GM04504 (cell line): ENCODE results near the gene FRMD4B.
"Not testable (repeated sequence)": the region's sequence is repeated elsewhere in the genome, so short reads cannot be mapped to it uniquely, and the experiment has no call there.

Experiments
- DNase-seq: peaks from one replicate; pipeline ENCODE4 v3.0.0-alpha.2; 2012; ENCODE audit warnings: low read depth

FRMD4B gene

DNA sequence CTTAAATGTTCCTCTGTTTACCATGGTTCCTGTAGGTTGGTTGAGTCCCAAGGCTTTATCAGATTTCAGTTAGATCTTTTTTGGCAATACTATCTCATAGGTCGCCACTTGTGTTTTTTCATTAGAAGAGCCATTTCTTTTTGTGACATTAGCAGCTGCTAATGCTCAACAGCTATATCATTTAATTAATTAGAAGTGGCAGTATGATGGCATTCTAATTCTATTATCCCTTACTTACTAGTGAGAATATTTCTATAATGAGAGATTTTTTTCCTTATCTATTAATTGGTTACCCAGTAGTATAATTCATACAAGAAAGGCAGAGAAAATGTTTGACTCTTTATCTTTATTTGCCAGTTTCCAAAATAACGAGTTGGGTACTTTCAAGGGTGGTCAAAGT is 25.2 kb downstream of the FRMD4B start:
- DNase-seq = no peak

DNA sequence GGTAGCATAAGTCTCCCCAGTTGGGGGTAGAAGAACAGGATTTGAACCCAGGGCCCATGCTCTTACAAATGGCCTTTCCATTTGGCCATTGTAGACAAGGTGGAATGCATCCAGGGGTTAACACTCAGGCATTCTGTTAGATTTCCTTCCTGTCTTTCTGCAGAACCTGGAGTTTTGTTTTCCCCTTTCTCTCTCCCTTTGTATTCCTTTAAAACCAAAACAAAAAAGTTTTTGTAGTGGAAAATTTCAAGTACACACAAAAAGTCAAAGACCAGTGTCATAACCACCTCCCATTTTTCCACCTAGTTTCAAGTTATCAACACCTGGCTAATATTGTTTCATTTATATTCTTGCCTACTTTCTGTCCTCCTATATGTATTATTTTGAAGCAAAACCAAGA is 26.0 kb downstream of the FRMD4B start:
- no peak for DNase-seq

DNA sequence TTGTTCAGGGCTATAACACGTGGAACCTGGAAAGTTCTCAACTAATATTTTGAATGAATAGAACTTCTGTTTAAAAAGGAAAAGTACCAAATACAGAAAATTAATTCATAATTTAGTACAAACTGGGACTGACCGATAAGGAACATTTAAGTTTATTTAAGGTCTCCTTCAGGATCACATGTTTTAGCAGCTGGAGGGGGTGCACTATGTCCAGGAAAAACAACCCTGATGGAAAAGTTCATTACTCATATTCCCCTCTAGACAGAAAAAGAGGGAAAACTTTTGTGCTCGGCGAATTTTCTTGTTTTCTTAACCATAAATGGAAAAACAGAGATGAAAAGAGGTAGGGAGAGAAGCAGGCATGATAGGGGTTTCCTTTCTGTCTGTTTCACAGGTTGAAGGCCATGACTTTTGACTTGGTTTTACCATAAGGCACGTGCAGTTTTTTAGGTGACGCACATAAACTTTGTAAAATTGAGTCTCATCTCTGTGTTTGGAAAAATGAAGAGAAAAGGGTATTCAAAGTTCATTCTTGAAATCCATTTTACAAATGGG is 26.5 kb downstream of the FRMD4B start:
- DNase-seq = no peak

DNA sequence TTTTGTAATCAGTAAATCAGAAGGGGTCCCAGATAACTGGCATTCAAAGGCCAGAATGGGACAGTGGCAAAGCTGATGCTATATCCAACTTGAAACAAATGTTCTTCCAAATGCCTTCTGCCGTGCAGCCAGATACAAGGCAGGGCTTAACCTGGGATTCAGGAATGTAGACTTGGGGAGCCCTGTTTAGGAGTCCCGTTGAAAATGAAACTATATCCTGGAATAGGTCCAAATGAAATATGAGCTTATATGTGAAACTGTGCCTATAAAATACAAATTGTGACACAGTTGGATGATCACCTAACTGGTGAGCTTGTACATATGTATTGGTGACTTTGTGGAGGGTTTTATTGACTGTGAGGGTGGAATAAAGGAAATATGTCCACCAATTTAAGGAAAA is 28.7 kb downstream of the FRMD4B start:
- no peak for DNase-seq

DNA sequence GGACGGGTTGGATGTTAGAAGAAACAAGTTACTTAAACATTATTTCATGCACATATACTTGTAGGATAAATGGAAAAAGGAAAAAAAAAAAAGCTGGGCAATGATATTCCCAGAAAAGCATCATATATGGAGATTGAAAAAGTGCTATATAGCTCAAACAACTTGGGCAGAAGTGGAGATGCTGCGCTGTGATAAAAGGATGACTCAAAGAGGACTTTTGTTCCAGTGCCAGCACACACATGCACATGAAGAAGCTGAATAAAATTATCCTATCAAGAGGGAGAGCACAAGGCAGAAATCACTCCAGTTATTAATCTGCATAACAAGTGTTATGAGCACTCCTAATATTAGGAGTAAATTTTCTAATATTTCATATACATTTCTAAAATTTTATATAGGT is 30.9 kb downstream of the FRMD4B start:
- DNase-seq = no peak

DNA sequence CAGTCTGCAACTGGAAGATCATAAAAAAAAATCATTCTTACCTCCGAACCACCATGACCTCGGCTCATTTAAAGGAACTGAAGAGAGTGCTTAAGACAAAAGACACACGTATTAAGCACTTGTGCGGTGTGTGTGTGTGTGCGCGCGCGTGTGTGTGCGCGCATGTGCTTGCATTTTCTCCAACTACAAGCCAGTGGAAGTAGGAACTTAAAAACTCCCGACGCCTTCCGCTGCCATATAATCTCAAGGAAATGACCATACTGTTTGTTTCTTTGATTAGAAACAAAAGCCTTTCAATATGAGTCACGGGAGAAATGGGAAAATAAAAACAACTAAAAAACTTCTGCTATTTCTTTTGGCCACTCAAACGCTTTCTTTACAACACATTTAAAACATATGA is 32.4 kb downstream of the FRMD4B start:
- DNase-seq = no peak

DNA sequence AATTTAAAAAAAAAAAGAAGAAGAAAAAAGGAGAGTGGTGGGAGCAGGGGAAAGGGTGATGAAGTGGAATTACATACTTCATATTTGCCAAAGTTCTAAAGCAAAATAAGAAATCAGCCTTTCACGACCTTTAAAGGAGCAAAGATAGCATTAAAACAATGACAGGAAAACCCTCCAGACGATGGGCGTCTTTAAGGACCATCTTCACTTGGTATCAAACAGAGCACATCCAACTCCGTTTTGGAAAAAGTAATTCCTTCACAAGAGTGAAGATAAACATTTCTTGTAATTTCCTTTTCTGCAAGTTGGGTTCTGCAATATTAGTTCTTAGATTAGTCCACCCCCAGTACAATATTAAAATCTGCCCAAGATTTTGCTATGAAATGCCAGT is 32.8 kb downstream of the FRMD4B start:
- DNase-seq = no peak

DNA sequence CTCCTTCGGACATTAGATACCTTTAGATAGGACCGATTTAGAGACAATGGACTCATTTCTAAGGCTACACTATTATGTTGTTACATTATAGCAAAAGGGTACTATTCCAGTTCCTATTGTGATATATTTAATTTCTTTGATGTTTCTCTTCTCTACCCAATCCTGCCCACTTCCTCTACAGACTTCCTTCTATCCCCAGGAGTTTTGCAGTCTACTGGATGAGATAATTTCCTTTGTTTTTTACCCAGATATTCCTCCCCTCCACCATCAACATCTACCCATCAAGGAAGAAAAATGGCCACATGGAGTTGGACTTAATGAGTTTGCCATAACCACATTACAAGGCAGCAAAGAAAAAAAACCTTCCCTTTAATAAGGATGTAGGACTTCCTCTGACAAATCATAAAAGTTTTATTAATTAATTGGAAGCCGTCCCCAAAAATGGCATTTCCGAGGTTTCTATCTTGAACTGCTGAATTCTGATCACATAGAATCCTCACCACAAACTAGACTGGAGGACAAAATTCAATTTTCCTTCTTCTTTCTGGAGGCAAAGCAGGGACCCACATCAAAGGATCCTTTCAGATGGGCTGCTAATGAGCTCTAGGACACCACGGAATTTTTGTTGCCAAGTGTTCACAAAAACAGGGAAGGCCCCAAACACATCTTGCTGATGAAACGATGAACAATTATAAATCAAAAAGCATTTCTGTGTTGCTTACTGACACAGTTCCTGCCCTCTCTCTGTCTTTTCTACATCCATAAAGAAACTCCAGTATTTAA is 33.4 kb downstream of the FRMD4B start:
- no peak for DNase-seq

DNA sequence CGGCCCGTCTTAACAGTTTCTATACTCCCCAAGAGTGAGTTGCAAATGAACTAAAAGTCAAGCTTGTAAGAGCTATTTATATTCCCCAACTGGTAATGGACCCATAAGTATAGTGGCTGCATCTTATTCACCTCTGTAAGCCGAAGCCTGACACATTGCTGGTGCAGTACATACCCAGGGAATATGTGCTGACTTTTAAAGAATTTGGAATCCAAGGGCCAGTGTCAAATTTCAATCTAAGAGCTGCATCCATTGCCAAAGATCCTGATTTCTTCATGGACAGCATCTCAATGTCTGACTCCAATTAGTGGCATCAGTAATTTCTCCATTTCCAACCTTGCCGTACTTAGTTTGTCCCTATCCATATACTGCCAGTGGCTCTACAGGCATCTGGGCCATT is 42.0 kb downstream of the FRMD4B start:
- no peak for DNase-seq

DNA sequence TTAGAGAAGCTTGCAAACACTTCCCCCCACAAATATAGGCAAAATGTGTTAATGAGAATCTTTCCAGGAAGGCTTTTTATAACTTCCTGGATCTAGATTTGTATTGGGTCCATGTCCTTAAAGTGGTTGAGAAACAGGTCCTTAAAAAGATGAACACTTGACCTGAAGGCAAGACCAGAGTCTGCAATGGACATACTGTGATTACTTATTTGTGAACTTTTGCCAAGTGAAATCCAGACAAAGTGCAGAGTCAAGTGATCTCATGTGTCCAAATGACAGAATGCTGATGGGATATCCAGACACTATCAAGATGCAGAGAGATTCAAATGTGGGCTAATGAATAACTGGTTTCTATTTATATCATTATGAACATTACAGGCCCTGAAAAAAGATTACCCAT is 43.8 kb downstream of the FRMD4B start:
- DNase-seq = no peak

DNA sequence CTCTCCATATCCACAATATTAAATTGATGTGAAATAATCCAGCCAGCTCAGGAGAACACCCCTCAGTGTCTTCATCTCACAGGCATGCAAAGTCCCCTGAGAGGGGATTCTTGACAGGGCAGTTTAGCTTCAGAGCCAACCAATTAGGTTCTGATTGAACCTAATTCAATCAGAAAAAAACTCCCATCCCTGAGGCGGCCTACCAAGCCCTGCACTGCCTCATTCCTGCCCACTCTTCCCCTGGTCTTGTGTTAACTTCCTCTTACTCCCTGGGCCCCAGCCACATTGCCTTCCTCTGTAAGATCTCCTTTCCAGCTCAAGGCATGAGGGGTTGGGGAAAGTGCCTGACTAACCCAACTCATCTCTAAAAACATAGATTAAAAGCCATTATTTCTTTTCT is 46.1 kb downstream of the FRMD4B start:
- DNase-seq = no peak

DNA sequence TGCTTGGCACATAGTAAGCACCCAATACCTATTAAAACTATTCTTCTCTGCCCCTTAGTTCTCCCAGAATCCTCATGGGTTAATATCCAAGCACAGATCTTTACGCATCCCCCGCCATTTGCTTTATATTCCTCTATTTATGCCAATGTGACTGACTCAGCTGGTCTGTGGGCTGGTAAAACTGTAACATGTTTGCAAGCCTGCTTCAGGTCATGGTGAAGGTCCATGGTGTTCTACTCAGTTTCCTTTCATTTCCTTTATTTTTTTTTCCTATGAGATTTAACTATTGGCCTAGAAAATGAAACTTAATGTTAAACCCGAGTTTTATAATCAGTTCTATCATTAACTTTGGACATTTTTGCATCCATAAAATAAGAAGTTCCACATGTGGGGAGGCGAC is 47.0 kb downstream of the FRMD4B start:
- no peak for DNase-seq

DNA sequence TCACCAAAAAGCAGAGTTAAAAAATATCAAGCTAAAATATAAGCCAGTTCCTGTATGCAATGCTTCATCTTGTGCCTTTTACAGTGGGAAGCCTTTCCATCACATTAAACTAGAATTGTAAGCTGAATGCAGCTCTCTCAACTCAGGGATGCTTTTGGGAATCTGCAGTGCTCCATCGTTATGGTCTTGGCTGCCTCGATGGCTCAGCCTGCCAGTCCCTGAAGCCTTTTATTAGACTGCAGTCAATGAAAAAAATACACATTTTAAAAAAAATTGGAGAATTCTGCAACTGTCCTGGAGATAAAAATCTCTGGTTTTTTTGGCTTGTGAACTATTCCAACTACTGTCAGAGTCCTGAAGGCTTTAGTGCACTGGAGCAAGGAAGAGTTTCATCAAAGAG is 53.0 kb downstream of the FRMD4B start:
- DNase-seq = no peak

DNA sequence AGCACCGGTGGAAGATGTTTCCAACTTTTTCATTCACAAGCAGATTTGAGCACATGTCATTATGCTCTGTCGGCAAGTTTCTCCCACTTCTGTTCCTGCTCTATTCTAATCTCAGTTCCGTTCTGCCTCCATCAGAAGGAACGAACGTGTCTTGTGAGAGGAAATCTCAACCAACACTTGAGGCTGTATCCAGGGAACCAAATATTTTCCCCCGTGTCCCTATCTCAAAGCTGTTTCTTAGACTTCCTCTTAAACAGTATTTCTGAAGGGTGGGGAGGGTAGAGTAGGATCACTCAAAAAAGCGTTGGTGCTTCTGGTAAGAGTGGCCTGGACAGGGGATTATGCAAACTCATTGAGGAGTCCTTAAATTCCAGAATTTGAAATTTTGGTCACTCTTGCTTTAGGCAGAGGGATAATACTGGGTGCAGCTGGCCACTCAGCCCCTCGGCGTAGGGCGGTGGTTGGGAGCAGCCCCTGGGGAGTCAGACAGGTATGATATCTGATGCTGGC is 54.9 kb downstream of the FRMD4B start:
- DNase-seq = no peak

DNA sequence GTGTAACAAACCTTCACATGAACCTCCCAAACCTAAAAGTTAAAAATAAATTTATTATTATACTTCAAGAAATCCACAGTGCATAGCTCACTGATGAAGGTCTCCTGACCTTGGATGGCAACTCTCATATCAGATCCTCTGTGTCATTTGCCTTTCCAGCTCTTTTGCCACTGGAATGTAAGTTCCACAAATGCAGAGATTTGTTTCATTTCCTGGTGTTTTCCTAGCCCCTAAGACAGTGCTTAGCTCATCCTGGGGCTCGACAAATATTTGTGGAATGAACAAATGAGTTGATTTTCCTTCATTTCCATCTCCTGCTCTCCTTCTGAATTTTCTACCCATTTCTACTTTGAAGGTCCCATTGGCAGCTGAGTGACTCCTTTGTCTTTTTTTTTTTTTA is 56.0 kb downstream of the FRMD4B start:
- no peak for DNase-seq

DNA sequence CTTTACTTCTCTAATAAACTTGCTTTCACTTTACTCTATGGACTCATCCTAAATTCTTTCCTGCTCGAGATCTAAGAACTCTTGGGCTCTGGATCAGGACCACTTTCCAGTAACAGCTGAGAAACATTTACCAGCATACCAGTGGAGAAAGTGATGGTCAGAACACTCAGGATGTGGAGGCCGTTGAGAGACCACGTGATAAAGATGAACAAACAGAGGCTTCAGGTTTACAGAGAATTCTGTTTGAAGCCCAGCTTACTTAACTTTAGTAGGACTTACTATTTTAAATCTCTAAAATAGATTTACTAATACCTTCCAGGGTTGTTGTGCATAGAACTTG is 57.0 kb downstream of the FRMD4B start:
- DNase-seq = no peak

DNA sequence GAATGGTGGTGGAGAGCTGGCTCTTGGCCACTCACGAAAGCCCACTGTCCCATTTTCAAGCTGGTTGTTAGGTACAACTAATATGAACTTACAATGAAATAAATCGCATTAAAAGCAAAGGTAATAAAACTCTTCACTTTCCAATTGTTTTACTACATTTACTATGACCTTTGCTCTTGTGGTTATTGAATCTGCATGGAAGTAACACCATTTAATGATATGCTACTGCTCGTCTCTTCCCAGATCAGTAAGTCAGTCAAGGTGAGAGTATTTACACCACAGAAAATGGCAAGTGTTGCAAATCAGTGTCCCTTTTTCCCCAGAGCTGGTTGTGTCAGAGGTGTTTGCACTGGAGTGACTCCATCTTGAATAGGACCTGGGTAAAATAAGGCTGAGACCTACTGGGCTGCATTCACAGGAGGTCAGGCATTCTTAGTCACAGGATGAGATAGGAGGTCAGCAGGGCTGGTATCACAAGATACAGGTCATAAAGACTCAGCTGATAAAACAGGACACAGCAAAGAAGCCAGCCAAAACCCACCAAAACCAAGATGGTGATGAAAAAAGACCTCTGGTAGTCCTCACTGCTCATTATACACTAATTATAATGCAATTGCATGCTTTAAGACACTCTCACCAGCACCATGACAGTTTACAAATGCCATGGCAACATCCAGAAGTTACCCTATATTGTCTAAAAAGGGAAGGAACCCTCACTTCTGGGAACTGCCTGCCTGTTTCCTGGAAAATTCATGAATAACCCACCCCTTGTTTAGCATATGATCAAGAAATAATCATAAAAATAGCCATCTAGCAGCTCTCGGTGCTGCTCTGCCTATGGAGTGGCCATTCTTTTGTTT is 57.6 kb downstream of the FRMD4B start:
- no peak for DNase-seq

DNA sequence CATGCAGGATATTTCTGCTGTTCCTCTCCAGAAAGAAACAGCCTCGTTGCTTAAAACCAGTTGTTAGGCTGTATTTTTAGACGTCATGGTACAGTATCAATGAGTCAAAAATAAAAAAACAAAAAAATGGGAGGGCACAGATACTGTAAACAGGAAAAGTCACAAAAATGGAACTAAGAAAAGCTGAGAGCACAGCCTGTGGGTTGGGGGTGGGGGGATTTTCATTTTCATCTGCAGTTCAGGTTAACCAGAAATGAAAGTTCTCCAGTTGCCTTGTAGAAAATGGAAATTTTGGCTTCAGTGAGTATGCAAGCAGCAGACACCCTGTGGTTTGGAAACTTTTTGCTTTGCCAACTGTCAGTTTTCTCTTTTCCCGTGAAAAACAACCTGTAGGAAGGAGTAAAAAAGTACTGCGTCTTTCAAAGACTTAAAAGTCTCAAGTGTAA is 59.0 kb downstream of the FRMD4B start:
- DNase-seq = no peak

DNA sequence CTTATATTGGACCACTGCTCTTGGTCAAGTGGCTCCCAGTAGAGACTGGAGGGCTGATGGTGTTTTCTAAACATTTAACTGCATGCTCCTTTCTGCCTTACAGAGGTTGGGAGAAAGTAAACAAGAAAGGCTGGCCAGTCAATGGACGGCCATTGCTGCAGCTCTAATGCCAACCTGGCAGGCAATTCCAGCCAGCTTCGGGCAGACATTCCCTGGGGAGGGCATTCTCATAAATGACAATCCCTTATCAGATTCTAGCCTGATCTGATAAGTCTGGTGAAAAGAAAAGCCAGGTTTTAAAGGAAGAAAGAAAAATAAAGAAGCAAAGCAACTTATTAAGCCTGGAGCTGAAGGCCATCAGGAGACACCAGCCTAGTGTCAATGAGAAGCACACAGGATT is 60.7 kb downstream of the FRMD4B start:
- DNase-seq = no peak

DNA sequence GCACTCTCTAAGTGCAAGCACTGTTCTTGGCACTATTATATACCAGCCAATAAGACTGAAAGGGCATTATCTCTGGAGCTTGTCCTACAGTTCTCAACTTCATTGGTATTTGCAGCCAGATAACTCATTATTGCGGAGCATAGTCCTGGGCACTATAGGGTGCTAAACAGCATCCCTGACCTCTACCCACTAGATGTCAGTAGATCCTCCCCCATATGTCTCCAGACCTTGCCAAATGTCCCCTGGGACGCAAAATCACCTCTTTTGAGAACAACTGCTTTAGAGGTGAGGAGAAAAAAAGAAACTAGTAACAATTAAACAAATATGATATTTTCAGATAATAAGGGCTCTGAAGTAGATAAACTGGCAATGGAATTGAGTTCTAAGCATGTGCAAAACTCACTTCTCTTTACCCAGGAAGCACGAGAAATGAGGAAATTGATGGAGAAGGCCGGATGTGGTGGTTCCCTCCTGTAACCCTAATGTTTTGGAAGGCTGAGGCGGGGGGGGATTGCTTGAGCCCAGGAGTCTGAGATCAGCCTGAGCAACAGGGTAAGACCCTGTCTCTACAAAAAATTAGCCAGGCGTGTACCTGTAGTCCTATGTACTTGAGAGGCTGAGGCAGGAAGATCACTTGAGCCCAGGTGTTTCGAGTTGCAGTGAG is 61.4 kb downstream of the FRMD4B start:
- no peak for DNase-seq

DNA sequence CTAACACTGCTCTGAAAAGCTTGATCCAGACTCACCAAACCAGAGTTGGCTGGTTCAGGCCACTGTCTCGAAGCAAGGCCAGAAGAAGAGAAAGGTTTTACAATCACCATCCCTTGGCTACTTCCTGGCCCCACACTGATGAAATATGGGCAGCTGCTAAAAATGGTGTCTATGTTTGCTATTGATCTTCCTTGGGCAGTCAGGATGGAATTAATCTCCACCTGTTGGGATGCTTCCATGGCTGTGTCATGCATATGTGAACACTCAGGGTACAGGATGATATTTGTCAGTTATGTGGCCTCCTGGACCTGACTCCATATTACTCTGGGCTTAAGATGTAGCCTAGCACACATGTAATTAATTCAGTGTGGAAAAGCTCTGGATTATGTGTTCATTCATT is 61.9 kb downstream of the FRMD4B start:
- DNase-seq = no peak

DNA sequence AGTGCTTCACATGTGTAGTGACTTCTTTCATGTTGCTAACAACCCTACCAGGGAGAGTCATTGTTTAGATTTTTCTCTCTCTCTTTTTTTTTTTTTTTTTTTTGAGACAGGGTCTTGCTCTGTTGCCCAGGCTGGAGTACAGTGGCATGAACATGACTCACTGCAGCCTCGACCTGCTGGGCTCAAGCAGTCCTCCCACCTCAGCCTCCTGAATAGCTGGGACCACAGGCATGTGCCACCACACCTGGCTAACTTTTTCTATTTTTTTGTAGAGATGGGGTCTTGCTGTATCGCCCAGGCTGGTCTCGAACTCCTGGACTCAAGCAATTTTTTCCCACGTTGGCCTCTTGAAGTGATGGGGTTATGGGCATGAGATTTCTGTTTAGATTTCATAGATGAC is 63.4 kb downstream of the FRMD4B start:
- DNase-seq = not testable (repeated sequence)

DNA sequence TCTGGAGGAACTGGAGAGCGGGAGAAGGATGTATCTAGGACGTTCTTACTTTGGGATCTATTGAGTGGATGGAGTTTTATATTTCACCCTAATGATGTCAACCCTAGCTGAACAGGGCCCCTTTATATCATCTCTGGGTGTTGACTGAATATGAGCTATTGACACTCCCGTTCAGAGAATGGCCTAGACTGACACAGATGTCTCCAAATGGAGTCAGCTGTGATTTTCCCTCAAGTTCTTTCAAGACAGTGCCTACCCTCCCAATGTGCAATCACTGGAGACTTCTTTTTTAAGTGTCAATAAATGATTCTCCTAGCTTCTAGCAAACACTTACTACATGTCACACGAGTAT is 63.8 kb downstream of the FRMD4B start:
- DNase-seq = no peak
